ENCODE results near the gene SLC35F6. TPM values are rescaled to one million over a fixed set of nuclear protein-coding genes. Genes with fewer than 3 reads are reported as not detected.

SLC35F6 gene
- total RNA-seq, 2 experiments from 2014 or later: 4.2 to 4.6 TPM

GRCh38 chr2:26778507-26778906, 14.4 kb downstream of the SLC35F6 start:
- DNase-seq: no peak
- Mint-ChIP-seq H3K27me3 (no peaks in the 10 kb centered on the region), H3K27ac (no peak overlapping the region), H3K4me1 (ENCODE audit: low read depth) (peaks cover 5% of the 10 kb centered on the region), H3K36me3 (ENCODE audit: low read depth) (peaks cover 24% of the 10 kb centered on the region), H3K9me3 (no peaks in the 10 kb centered on the region), H3K4me3 (no peak overlapping the region)
- CTCF ChIA-PET: interaction anchor here (1.0 kb wide), 1 partner anchor 68 kb away, joined by 3 read pairs; no protein-coding TSS in a partner anchor
- intact Hi-C loops (cut with micrococcal nuclease): no loop called here
- TF ChIP-seq, protein P1, sequence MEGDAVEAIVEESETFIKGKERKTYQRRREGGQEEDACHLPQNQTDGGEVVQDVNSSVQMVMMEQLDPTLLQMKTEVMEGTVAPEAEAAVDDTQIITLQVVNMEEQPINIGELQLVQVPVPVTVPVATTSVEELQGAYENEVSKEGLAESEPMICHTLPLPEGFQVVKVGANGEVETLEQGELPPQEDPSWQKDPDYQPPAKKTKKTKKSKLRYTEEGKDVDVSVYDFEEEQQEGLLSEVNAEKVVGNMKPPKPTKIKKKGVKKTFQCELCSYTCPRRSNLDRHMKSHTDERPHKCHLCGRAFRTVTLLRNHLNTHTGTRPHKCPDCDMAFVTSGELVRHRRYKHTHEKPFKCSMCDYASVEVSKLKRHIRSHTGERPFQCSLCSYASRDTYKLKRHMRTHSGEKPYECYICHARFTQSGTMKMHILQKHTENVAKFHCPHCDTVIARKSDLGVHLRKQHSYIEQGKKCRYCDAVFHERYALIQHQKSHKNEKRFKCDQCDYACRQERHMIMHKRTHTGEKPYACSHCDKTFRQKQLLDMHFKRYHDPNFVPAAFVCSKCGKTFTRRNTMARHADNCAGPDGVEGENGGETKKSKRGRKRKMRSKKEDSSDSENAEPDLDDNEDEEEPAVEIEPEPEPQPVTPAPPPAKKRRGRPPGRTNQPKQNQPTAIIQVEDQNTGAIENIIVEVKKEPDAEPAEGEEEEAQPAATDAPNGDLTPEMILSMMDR (IDR thresholded peaks at IDR 0.05): no peak
- ATAC-seq: peak; percentile 34
- POLR2A ChIA-PET: no interaction called here

DNA sequence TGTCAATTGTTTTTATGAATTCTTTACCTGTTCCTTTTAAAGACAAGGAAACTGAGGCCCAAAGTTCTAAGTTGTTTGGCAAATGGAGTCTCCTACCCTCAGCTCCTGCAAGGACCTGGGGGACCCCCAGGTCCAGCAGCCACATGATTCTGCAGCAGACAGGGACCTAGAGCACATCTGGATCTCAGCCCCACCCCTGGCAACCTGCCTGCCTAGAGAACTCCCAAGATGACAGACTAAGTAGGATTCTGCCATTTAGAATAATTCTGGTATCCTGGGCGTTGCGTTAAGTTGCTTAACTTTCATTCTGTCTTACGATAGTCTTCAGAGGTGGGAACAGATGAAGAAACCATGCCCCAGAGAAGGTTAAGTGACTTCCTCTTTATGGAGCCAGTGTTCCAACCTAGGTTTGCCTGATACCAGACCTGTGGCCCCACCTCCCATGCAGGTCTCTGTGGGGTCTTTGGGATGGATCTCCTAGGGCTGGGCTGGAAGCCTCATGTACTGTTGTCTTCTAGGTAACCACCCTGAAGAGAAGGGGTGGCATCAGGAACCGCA, 16.2 kb downstream of the SLC35F6 start:
- POLR2A ChIA-PET: interaction anchor here (0.6 kb wide), 1 partner anchor 911 kb away, joined by 4 read pairs; no protein-coding TSS in a partner anchor
- Mint-ChIP-seq H3K36me3 (ENCODE audit: low read depth) (peaks cover 24% of the 10 kb centered on the region), H3K27me3 (no peaks in the 10 kb centered on the region), H3K4me3 (no peak overlapping the region), H3K27ac (no peak overlapping the region), H3K4me1 (ENCODE audit: low read depth) (peaks cover 8% of the 10 kb centered on the region), H3K9me3 (no peaks in the 10 kb centered on the region)
- CTCF ChIA-PET: interaction anchor here (0.7 kb wide), 1 partner anchor 204 kb away, joined by 3 read pairs; no protein-coding TSS in a partner anchor
- DNase-seq (no peak), ATAC-seq (no peak)
- TF ChIP-seq, protein P1 (IDR thresholded peaks at IDR 0.05): no peak
- intact Hi-C loops (cut with micrococcal nuclease): no loop called here

- intact Hi-C loops (cut with micrococcal nuclease): no loop called here
- Mint-ChIP-seq H3K4me3 (no peak overlapping the region), H3K27ac (no peak overlapping the region), H3K36me3 (ENCODE audit: low read depth) (peaks cover 24% of the 10 kb centered on the region), H3K27me3 (peaks cover 5% of the 10 kb centered on the region), H3K4me1 (ENCODE audit: low read depth) (peaks cover 15% of the 10 kb centered on the region), H3K9me3 (no peaks in the 10 kb centered on the region)
- ATAC-seq (no peak), DNase-seq (no peak)
- CTCF ChIA-PET: interaction anchor here (1.4 to 1.6 kb wide), 2 partner anchors 12 to 37 kb away, joined by 3 to 7 read pairs; no protein-coding TSS in a partner anchor
- TF ChIP-seq, protein P1 (IDR thresholded peaks at IDR 0.05): no peak
- POLR2A ChIA-PET: no interaction called here
Observed at GRCh38 chr2:26782876-26783704, 19.0 kb downstream of the SLC35F6 start.

DNA sequence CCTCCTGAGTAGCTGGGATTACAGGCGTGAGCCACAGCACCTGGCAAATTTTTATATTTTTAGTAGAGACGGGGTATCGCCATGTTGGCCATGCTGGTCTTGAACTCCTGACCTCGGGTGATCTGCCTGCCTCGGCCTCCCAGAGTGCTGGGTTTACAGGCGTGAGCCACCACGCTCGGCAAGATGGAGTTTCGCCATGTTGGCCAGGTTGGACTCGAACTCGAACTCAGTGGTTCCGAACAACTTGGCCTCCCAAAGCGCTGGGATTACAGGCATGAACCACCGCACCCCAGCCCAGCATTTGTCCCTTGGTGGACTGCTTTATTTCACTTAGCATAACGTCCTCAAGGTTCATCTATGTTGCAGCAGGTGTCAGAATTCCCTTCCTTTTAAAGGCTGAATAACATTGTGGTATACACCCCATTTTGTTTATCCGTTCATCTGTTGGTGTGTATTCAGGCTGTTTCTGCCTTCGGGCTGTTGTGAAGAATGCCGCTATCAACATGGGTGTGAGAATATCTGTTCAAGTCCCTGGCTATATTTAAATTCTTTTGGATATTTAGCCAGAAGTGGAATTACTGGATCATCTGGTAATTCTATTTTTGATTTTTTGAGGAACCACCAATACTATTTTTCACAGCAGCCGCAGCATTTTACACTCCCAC, 20.6 kb downstream of the SLC35F6 start:
- Mint-ChIP-seq H3K4me3 (peak overlapping the region; percentile 75), H3K36me3 (ENCODE audit: low read depth) (peaks cover 31% of the 10 kb centered on the region), H3K27me3 (peaks cover 16% of the 10 kb centered on the region), H3K27ac (peak overlapping the region; percentile 85), H3K9me3 (no peaks in the 10 kb centered on the region), H3K4me1 (ENCODE audit: low read depth) (peaks cover 12% of the 10 kb centered on the region)
- ATAC-seq: no peak
- no peak for DNase-seq
- CTCF ChIA-PET: no interaction called here
- POLR2A ChIA-PET: no interaction called here
- intact Hi-C loops (cut with micrococcal nuclease): no loop called here
- TF ChIP-seq, protein P1 (IDR thresholded peaks at IDR 0.05): no peak
